D341Med (cell line): ENCODE measurements around the gene NKPD1.

Experiments used
- DNase-seq: peaks from one replicate; pipeline ENCODE4 v3.0.0; 2012; ENCODE audit warnings: low spot score

The NKPD1 gene, protein sequence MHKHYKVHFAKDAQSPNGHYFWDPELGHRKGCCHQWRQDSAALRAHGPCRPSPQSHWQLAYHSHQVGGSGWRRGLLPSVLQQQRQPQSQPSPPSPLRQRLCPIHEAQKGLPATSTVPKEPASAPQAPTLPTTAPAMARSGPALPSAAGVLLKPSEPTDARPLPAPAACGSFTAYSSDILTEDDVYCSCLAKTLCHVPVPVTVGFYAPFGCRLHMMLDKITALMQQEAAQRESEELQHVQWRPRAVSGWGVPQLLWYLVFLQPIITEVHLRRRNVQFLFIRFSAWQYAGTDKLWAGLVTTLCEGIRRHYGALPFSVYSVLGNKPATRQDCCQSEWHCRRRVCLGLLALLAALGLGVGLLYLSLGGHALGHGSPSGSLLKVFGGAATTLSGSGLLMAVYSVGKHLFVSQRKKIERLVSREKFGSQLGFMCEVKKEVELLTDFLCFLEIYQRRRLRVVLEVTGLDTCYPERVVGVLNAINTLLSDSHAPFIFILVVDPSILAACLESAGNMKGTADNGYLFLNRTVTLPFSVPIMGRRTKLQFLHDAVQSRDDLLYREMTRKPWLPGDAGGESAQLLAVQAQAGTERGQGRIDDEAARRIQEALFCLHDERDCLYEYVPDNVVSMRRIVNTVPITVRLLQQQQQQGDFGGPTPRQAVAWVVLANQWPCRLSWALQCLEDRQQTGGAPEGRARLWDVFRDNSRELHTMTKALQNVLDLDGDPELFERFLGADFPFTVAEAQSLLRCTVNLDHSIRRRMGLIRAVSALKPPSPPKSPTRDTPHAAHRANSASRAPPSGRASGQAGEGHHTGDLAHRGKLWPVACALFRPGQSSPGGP

DNA sequence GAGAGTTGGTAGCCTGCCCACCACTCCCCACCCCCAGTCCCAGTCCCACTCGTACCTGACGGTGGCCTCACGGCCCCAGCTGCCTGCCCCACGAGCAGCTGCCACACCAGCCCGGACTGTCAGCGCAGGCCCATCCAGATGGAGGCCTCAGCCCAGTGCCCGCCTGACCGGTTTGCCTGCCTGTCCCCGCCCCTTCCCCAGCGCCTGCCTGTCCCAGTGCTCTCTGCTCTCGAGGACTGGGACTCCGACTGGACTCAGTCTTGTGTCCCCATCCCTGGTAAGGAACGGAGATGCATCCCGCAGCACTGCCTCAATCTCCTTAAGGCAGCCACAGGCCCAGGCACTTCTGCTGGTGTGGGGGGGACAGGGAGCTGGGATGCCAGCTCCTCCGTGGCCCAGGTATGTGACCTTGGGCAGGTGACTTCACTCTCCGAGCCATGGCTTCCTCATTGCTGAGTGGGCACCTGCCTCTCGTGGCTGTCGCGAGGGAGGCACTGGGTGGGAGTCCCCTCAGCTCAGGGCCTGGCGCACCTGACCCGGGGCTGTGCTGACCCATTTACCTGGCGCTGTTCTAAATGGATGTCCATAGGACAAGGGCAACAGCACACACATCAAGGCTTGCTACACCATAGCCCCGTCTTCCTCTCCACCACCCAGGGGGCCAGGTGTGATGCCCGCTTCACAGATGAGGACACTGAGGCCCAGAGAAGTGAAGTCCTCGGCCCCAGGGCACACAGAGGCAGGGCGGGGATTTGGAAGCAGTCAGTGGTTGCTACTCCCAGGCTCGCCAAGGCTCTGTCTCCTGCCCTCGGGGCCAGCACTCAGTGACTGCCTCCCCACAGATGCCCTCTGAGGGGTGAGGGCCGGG is at the start of gene NKPD1:
Gene NKPD1, minus strand, starts transcription at position 113 of the 868 bp plus-strand sequence. CDS start 832 bp downstream, outside the sequence.
- DNase-seq: no peak

DNA sequence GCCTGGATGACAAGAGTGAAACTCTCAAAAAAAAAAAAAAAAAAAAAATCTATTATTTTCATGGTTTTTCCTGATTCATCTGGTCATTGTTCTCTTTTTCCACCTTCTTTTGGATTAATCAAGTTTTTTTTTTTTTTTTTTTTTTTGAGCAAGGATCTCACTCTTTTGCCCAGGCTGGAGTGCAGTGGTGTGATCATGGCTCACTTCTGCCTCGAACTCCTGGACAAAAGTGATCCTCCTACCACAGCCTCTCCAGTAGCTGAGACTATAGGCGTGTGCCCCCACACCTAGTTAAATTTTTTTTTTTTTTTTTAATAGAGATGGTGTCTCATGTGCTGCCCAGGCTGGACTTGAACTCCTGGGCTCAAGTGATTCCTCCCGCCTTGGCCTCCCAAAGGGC is 45.5 kb upstream of the NKPD1 start:
- DNase-seq: no peak

DNA sequence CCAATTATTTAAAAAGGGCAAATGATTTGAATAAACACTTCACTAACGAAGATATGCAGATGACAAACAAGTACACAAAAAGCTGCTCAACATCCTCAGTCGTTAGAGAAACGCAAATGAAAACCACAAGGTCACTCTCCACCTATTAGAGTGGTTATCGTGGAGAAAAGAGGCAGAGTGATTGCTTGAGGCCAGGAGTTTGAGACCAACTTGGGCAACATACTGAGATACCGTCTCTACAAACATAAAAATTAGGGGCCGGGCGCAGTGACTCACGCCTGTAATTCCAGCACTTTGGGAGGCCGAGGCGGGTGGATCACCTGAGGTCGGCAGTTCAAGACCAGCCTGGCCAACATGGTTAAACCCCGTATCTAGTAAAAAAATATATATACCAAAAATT is 45.0 kb upstream of the NKPD1 start:
- DNase-seq: no peak

DNA sequence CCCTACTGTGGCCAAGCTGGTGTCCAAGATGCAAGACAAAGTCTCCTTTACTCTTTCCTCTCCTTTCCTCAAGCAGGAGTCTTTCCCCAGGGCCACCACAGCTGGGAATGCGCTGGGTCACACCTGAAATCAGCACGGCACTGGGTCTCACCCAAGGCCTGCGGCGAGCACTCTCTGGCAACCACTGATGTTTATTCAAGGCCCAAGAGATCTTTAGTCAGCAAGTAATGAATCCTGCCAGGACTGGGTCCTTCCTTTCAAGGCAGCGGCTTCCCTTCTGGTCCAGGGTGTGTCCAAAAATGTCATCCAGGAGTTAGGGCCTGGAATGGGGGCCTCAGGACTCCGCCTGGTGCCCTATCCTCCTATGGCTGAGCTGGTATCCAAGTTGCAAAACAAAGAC is 41.9 kb upstream of the NKPD1 start:
- DNase-seq: no peak

DNA sequence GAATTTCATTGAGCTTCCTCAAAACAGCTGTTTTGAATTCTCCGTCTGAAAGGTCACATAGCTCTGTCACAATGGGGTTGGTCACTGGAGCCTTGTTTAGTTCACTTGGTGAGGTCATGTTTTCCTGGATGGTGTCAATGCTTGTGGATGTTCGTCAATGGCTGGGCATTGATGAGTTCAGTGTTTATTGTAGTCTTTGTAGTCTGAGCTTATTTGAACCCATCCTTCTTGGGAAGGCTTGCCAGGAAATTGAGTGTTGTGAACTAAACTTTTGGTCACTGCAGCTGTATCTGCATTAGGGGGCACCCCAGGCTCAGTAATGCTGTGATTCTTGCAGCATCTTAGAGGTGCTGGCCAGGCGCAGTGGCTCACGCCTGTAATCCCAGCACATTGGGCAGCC is 39.8 kb upstream of the NKPD1 start:
- DNase-seq: no peak

DNA sequence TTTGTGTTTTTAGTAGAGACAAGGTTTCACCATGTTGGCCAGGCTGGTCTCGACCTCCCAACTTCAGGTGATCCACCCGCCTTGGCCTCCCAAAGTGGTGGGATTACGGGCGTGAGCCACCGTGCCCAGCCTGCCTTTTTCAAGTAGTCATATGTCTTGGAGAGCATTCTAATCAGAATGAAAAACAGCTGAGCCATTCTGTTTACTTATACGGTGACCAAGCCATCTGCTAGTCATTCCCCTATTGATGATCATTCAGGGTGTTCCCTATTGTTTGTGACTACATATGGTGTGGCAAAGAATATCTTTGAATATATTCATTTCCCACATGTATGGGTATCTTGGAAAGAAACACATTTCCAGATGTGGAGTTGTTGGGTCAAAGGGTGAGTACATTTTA is 35.0 kb upstream of the NKPD1 start:
- no peak for DNase-seq

DNA sequence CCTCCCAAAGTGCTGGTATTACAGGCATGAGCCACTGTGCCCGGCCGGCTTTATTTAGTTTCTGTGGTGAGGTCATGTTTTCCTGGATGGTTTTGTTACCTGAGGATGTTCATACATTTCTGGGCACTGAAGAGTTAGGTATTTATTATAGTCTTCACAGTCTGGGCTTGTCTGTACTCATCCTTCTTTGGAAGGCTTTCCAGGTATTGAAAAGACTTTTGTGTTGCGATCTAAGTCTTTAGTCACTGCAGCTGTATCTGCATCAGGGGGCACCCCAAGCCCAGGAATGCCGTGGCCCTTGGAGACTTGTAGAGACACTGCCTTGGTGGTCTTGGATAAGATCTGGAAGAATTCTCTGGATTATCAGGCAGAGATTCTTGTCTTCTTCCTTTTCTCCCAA is 30.6 kb upstream of the NKPD1 start:
- DNase-seq: no peak

DNA sequence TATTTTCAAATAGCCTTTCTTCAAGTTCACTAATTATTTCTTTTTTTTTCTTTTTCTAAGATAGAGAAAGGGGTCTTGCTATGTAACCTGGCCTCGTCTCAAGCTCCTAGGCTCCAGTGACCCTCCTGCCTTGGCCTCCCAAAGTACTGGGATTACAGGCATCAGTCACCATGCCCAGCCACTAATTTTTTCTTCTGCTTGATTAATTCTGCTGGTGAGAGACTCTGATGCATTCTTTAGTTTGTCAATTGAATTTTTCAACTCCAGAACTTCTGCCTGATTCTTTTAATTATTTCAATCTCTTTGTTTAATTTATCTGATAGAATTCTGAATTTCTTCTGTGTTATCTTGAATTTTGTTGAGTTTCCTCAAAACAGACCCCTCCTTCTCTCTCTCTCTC is 29.2 kb upstream of the NKPD1 start:
- no peak for DNase-seq

DNA sequence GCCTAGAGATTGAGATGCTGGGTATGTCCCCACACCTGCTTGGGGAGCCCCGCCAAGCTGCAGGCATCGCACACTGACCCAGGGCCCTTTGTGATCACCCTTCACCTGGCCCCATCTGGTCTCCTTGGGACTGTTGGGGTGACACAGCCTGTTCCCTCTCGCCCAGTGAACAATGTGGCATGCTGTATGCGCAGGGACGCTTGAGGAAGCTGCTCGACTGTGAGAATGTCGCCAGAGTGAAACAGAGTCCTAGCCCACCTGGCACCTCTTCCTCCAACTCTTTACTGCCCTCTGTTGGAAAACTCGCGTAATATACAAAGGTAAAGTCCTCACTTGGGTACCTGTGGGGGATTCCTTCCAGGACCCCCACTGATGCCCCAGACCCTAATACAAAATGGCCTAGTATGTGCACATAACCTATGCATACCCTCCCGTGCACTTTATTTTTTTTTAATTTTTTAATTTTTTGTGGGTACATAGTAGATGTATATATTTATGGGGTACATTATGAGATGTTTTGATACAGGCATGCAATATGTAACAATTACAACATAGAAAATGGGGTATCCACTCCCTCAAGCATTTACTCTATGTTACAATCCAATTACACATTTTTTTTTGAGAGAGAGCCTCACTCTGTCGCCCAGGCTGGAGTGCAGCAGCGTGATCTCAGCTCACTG is 26.8 kb upstream of the NKPD1 start:
- DNase-seq: peak; percentile 73

DNA sequence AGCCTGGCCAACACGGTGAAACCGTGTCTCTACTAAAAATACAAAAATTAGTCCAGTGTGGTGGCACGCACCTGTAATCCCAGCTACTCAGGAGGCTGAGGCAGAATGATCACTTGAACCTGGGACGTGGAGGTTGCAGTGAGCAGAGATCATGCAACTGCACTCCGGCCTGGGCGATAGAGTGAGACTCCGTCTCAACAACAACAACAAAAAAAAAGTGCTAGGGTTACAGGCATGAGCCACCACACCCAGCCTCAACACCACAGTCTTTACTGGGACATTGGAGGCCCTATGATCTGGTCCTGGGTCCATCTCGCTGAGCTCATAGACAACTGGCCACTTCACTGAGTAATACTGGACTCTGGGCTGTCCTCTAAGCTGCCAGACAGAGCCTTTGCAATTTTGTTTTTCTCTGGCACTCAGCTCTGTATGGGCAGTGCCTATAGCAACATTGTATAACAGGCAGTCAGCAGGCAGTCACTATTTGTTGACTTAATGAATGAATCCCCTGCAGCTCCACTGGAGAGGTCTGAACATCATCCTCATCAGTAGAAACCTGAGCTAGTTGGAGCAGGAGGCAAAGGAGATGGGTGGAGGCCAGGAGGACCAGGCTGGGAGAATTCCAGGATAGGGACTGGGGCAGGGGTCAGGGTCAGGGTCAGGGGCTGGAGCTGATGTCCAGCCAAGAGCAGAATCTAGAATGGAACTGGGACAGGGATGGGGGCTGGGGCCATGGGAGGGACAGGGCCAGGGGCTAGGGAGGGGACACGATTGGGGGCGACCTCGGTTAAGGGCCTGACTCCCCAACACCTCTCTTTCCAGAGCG is 25.9 kb upstream of the NKPD1 start:
- no peak for DNase-seq

DNA sequence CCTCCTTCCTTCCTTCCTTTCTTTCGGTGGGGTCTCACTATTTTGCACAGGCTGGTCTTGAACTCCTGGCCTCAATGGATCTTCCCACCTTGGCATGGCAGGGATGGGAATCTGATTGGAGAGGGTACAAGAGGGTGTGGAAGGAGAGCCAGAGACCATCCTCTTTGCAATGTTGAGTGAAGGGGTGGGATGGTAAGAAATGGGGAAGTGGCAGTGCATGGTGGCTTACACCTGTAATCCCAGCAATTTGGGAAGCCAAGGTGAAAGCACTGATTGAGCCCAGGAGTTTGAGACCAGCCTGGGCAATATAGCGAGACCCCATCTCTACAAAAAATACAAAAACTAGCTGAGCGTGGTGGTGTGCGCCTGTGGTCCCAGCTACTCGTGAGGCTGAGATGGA is 23.3 kb upstream of the NKPD1 start:
- no peak for DNase-seq

DNA sequence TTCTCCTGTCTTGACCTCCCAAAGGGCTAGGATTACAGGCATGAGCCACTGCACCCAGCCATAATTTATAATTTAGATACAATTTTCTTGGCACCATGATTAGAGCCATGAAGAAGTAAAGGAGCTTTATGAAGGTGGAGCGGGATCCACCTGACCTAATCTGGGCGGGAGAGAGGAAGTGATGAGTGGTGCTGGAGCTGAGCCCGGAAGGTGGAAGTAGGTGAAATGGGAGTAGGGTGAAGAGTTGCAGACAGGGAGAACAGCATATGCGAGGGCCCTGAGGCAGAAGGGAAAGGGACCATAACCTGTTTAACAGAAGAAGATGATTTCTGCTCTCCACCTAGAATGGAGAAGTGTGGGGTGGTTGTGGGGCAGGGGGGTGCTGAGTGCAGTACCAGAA is 22.0 kb upstream of the NKPD1 start:
- no peak for DNase-seq

DNA sequence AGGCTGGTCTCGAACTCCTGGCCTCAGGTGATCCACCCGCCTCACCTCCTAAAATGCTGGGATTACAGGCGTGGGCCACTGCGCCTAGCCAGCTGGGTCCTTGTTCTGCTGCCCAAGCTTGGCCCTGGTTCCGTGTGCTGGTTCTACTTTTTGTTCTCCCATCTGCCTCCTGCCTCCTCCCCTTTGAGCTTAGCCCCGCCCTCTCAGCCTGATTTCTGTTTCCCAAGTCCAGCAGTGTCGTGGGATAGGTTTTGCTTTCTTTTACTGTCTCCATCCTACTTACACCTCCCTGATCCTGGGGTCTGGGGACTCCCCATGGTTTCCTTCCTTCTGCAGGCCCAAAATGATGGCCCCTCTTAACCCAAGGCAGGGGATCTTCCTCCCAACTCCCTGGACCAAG is 20.2 kb upstream of the NKPD1 start:
- DNase-seq: no peak

DNA sequence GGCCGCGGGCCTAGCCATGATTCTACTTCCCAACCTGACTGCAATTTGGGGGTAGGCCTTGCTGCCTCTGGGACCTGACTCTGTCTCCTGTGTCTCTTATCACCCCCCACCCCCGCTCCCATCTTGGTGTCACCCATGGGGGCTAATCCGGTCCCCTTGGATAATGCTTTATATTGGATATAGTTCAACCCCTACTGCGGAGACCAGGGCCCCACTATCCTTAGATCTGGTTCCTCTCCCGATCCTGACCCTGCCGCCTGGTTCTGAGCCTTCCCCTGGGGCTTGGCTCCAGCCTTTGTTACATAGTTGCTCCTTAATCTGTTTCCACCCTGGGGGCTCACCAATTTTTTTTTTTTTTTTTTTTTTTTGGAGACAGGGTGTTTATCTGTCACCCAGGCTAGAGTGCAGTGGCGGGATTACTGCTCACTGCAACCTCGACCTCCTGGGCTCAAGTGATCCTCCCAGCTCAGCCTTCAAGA is 19.1 kb upstream of the NKPD1 start:
- no peak for DNase-seq

DNA sequence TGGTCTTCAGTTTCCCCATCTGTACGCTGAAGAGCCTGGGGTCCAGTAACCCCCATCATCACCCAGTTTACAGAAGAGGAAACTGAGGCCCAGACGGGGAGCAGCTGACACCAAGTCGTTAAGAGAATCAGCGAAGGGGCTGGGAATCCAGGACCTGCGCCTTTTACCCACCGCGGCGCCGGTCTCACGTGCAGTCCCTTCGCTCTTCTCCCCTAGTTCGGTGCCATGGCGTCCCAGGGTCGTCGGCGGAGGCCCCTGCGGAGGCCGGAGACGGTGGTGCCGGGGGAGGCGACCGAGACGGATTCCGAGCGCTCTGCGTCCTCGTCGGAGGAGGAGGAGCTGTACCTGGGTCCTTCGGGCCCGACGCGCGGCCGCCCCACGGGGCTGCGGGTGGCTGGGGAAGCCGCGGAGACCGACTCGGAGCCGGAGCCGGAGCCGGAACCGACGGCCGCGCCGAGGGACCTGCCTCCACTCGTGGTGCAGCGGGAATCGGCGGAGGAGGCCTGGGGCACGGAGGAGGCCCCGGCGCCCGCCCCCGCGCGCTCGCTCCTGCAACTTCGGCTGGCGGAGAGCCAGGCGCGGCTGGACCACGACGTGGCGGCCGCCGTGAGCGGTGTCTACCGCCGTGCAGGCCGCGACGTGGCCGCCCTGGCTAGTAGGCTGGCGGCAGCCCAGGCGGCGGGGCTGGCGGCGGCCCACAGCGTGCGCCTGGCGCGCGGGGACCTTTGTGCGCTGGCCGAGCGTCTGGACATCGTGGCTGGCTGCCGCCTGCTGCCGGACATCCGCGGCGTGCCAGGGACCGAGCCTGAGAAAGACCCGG is 18.5 kb upstream of the NKPD1 start:
- no peak for DNase-seq

DNA sequence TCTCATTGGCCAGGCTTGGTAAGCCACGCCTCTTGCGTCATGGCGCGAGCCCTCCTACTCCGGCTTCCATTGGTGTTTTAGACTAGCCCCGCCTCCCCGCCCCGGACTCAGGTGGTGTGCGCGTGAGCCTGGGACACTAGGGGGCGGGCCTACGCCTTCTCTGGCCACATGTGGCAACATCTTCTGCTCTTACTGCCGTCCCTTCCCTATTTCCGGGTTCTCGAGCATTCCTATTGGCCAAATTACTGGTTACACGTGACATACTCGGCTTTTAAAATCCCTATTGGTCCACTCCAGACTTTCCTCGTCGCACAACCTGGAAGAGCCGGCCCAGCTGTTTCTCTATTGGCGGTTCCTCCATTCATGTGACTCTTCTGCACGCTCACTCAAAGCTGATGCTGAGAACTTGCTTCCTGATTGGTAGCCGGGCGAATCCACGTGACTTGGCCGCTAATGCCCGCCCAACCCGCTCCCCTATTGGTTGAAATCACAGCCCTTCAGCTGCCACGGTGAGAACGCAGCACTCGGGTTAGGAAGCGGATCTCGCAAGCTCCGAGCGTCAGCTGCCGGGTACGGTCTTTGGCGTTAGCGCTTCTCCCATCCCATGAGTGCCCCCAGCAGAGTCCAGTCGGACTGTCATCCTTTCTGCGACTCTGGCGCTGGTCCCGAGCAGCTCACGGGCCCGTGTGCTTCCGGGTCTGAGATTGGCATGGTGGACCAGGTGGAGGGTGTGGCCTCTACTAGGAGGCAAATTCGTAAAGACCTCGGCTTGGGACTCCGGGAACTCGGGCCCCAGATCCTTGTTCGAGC is 17.7 kb upstream of the NKPD1 start, which contains the start of gene BLOC1S3:
Gene BLOC1S3, plus strand, starts transcription at position 523 of the 810 bp plus-strand sequence. CDS start 513 bp downstream, outside the sequence.
- peak; percentile 97 for DNase-seq

DNA sequence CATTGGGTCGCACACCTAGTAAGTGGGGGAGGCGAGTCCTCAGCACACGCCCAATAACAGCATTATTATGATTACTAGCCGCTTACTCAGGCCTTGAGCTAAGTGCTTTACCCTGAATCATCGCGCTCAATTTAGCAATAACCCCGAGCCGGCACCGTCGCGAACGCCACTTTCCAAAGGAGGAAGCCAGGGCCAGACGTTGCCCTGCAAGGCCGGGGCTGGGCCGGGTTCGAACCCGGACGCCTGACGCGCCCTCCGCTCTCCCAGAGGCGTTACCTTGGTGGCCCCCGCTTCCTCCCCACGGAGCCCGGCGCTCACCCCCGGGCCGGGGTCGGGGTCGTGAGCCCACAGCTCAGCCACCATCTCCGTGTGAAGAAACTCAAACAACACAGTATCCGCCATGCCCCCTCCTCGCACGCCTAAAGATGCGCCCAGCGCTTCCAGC is 17.1 kb upstream of the NKPD1 start, which contains the start of gene TRAPPC6A:
Gene TRAPPC6A, minus strand, starts transcription at position 421 of the 445 bp plus-strand sequence. Its CDS starts 19 bp downstream, at position 402.
- no peak for DNase-seq

DNA sequence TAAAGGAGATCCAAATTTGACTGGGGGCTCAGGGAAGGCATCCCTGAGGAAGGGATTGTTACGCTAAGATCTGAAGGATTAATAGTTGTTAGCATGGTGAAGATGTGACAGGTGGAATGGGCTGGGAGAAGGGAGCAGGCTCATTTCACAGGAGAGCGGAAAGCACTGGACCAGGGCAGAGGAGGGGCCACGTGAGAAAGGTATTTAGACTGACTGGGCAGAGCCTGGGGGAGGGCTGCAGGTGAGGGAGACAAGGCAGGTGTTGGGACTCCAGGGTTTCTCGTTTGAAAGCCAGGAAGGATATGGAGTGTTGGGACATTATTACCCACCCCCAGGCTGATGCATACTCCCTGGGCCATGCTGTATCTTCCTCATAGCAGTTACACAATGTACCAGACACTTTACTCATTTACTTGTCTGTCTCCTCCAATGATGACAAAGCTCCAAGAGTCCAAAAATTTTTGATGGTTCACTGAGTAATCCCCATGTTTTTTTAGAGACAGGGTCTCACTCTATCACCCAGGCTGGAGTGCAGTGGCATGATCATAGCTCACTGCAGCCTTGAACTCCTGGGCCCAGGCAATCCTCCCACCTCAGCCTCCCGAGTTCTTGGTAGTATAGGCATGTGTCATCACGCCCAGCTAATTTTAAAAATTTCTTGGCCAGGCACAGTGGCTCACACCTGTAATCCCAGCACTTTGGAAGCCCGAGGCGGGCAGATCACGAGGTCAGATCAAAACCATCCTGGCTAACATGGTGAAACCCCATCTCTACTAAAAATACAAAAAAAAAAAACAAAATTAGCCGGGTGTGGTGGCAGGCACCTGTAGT is 14.9 kb upstream of the NKPD1 start:
- no peak for DNase-seq
